ENCODE data around the gene CITED4. TPM values are rescaled to one million over a fixed set of nuclear protein-coding genes. Genes with fewer than 3 reads are reported as not detected.

The CITED4 gene, protein sequence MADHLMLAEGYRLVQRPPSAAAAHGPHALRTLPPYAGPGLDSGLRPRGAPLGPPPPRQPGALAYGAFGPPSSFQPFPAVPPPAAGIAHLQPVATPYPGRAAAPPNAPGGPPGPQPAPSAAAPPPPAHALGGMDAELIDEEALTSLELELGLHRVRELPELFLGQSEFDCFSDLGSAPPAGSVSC
- 10 to 100 TPM in 1 of 4 donors, 1 to 10 TPM in 3; 1.7 to 53.9 (median 3.7) TPM for total RNA-seq

- TF ChIP-seq, protein P1, sequence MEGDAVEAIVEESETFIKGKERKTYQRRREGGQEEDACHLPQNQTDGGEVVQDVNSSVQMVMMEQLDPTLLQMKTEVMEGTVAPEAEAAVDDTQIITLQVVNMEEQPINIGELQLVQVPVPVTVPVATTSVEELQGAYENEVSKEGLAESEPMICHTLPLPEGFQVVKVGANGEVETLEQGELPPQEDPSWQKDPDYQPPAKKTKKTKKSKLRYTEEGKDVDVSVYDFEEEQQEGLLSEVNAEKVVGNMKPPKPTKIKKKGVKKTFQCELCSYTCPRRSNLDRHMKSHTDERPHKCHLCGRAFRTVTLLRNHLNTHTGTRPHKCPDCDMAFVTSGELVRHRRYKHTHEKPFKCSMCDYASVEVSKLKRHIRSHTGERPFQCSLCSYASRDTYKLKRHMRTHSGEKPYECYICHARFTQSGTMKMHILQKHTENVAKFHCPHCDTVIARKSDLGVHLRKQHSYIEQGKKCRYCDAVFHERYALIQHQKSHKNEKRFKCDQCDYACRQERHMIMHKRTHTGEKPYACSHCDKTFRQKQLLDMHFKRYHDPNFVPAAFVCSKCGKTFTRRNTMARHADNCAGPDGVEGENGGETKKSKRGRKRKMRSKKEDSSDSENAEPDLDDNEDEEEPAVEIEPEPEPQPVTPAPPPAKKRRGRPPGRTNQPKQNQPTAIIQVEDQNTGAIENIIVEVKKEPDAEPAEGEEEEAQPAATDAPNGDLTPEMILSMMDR (IDR thresholded peaks at IDR 0.05; ENCODE audit: low read depth) = no peak
These were observed at the start of gene CITED4 for GRCh38 chr1:40862008-40862863. Gene CITED4 (minus strand): TSS chr1:40862363. CDS start chr1:40862127, 236 bp downstream.

GRCh38 chr1:40911105-40911504 is 48.9 kb upstream of the CITED4 start:
- TF ChIP-seq, protein P1 (IDR thresholded peaks at IDR 0.05; ENCODE audit: low read depth) = no peak

- TF ChIP-seq, protein P1 (IDR thresholded peaks at IDR 0.05; ENCODE audit: low read depth) = no peak
These were observed 47.1 kb upstream of the CITED4 start for GRCh38 chr1:40909281-40909680.

DNA sequence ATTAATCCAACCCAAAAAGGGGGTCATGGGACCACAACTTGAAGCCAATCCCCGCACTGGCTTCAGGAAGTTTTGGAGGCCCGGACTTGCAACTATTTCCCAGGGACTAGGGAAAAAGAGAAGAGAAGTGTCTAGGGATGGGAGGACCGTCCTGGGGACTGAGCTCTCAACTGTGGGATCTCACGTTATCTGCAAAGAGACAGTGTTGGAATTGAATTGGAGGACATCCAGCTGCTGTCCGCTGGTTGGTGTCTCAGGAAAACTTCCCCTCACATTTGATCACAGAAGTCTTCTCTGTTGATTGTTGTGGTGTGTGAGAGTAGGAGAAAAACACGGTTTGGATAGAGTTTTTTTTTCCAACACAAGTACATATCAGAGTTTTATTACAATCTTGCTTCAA is 46.2 kb upstream of the CITED4 start:
- TF ChIP-seq, protein P1 (IDR thresholded peaks at IDR 0.05; ENCODE audit: low read depth) = no peak

GRCh38 chr1:40907899-40908298 is 45.7 kb upstream of the CITED4 start:
- TF ChIP-seq, protein P1 (IDR thresholded peaks at IDR 0.05; ENCODE audit: low read depth) = no peak

- TF ChIP-seq, protein P1 (IDR thresholded peaks at IDR 0.05; ENCODE audit: low read depth) = no peak
These were observed 44.7 kb upstream of the CITED4 start for GRCh38 chr1:40906781-40907400.

DNA sequence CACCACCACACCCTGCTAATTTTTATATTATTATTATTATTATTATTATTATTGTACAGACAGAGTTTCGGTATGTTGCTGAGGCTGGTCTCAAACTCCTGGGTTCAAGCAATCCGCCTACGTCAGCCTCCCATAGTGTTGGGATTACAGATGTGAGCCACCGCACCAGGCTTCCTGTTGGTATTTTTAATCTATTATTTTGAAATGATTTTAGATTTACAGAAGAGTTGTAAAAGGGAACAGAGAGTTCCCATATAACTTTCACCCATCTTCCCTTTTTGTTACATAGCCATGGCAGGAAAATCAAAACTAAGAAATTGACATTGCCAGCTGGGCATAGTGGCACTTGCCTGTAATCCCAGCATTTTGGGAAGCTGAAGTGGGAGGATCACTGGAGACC is 42.9 kb upstream of the CITED4 start:
- TF ChIP-seq, protein P1 (IDR thresholded peaks at IDR 0.05; ENCODE audit: low read depth) = no peak

Measured in subcutaneous adipose tissue (tissue), 4 donors.